ENCODE measurements around the gene CYP26A1.

The CYP26A1 gene

DNA sequence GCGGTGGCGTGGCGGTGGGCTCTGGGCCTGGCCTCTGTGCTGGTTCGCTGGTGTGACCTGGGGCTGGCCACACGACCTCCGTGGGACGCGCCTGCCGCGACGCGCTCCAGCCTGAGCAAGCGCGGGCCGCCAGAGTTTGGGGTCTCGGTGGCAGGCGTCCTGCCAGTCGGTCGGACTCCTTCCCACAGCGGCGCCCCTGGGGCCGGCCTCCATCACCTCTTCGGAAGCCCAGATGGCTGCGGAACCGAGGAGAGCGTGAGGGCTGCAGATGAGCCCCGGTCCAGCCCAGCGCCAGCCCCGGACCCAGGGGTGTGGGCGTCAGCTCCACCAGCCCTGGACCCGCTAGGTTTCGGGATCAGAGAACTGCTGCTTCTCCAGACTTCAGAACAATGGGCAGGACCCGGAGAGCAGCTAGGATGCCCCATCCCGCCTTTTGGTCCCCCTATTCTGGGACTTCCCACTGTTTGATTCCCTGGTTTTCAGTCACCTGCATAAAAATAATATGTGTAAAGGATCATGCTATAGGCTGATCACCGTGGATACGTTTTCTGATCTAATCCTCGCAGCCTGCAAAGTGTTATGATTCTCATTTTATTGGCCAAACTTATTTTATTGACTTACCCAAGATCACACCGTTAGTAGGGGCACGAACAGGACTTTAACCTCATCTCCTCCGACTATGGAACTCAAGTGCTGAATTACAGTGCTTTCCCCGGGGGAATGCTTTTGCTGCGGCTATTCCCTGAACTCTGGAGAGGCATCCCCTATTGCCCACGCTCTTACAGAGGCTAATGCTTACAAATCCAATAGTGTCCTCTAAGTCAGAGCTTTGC, 10.3 kb upstream of the CYP26A1 start:
- DNase-seq = no peak
- in situ Hi-C loops (cut with HindIII; ENCODE audit: low pct_ligation_motif_present, low pct_unique_long_range_greater_than_20kb, low sequenced_read_pairs) = no loop called here

DNA sequence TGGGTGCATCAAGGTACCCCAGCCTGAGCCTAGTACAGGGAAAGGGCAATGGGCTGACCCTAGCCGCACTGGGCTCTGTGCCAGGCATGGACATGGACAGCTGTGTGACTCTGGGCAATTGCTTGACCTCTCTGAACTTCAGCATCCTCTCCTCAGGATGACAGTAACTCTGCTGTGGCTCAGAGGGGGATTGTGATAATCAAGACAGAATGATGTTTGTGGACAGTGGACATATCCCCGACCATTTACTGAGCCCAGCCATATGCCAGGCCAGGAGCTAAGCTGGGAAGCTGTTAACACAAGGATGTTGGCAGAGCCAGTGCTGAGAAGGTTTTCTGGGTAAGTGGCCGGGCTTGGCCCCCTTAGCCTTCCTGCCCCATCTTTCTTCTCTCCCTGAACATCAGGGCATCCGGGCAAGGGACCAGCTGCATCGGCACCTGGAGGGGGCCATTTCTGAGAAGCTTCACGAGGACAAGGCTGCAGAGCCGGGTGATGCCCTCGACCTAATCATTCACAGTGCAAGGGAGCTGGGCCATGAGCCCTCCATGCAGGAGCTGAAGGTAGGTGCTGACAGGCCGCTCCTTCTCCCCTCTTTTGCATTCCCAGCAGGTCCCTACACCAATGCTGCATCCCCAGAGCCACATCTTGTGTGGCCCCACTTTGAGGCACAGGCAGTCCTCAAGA, 9.6 kb upstream of the CYP26A1 start:
- no peak for DNase-seq
- in situ Hi-C loops (cut with HindIII; ENCODE audit: low pct_ligation_motif_present, low pct_unique_long_range_greater_than_20kb, low sequenced_read_pairs) = no loop called here

DNA sequence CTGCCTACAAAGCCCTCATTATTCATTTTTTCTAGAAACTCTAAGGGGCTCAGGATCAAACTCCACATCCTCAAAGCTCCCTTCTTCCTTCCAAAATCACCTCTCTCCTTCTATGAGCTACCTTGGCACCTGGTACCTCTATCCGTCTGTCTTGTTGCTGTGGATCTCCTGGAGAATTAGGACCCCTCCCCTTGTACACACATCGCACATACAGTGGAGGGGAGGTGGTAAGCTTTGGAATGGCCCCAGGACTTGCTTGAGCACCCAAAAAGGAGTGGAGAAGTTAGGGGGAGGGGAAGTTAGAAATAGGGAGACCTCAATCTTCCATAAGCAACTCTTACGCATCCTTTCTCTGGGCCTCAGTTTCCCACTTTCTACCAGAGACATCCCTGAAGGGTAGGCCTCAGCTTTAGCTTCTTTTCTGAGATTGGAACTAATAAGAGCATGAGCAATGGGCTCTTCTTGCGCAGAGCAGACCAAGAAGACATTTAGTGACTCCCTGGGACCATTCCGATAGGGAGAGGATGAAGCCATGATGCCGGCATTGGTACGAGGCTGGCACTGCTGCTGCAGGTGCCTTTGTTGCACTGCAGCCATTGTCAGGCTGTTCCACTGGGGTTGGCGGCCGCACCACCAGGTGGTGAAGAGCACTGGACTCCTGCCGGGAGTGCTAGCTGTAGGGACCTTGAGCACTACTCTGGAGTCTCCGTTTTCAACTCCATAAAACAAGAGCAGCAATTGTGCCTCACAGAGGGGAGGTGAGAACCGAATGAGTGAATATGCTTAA, 8.6 kb upstream of the CYP26A1 start:
- in situ Hi-C loops (cut with HindIII; ENCODE audit: low pct_ligation_motif_present, low pct_unique_long_range_greater_than_20kb, low sequenced_read_pairs) = no loop called here
- DNase-seq = no peak

DNA sequence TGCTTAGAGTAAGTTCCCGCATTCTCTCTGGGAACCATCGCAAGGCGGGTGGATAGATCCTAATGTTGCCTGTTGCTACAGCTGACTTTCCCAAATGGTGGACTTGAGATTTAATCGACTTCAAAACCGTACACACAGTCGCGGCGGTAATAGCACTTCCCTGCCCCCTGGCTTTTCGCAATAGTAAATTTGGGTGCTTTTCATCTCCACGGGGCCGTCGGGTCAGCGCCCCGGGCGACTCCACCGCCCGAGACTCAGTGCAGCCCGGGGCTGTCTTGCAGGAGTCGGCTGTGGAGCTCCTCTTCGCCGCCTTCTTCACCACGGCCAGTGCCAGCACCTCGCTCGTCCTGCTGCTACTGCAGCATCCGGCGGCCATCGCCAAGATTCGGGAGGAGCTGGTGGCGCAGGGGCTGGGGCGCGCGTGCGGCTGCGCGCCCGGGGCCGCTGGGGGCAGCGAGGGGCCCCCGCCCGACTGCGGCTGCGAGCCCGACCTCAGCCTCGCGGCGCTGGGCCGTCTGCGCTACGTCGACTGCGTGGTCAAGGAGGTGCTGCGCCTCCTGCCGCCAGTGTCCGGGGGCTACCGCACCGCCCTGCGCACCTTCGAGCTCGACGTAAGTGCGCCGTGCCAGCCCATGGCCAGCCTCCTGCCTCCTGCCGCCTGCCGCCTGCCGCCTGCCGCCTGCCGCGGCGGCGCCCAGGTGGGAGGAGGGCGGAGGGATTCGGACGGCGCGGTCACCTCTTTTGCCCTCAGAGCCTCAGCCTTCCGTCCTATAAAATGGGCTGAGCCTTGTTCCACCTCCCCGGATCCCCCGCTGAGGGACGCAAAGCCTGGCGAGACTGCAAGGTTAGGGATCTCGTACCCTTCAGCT, 7.8 kb upstream of the CYP26A1 start:
- peak; percentile 40 for DNase-seq
- in situ Hi-C loops (cut with HindIII; ENCODE audit: low pct_ligation_motif_present, low pct_unique_long_range_greater_than_20kb, low sequenced_read_pairs) = no loop called here

DNA sequence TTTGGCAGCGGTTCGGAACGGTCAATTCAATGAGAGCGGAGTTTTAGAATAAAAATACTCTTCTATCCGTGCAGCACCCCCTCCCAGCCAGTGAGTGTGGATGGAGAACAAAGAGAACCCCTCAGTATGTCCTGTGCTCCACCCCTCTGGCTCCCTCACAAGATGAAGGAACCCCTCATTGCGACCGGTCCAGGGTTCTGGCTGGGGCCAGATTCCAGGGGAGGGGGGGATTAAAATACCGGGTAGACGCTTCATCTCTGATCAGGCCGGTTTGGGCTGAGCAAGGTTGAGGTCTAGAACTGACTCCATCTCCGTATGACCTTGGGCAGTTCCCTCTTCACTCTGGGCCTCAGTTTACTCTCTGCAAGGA, 7.2 kb upstream of the CYP26A1 start:
- in situ Hi-C loops (cut with HindIII; ENCODE audit: low pct_ligation_motif_present, low pct_unique_long_range_greater_than_20kb, low sequenced_read_pairs) = no loop called here
- no peak for DNase-seq

DNA sequence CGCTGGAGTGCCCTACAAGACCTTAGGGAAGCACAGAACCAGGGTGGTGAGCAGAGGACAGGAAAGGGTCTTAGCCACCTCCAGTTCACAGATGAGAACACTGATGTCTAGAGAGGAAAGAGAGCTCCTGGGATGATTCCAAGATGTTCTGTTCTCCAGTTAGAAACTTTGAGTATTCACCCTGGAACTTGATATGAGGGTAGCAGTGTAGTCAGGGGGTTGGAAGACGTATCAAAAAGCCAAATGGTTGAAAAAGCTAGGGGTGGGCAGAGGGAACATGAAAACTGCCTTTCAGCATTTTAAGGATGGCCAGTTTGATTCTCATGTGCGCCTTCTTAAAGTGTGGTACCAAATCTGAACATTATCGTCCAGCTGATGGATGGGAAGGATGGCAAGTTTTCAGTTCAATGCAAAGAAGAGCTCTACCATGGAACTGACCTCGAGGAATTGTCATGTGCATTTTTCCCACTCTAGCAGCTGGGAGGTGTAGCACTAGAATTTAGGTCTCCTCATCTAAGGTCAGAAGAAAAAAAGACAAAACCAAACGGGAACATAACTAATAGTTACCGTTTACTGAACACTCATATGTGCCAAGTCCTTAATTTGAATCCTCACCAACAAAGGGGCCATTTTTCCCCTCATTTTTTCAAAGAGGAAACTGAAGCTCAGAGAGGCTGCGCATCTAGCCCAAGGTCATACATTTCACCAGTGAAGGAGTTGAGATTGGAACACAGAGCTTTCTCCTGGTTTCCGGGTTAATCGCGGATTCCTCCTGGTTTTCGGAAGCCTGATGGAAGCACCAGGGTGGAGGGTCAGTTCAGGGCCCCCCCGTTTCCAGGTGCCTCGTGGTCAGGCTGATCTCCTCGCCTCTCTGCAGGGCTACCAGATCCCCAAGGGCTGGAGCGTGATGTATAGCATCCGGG, 6.0 kb upstream of the CYP26A1 start:
- in situ Hi-C loops (cut with HindIII; ENCODE audit: low pct_ligation_motif_present, low pct_unique_long_range_greater_than_20kb, low sequenced_read_pairs) = no loop called here
- no peak for DNase-seq

DNA sequence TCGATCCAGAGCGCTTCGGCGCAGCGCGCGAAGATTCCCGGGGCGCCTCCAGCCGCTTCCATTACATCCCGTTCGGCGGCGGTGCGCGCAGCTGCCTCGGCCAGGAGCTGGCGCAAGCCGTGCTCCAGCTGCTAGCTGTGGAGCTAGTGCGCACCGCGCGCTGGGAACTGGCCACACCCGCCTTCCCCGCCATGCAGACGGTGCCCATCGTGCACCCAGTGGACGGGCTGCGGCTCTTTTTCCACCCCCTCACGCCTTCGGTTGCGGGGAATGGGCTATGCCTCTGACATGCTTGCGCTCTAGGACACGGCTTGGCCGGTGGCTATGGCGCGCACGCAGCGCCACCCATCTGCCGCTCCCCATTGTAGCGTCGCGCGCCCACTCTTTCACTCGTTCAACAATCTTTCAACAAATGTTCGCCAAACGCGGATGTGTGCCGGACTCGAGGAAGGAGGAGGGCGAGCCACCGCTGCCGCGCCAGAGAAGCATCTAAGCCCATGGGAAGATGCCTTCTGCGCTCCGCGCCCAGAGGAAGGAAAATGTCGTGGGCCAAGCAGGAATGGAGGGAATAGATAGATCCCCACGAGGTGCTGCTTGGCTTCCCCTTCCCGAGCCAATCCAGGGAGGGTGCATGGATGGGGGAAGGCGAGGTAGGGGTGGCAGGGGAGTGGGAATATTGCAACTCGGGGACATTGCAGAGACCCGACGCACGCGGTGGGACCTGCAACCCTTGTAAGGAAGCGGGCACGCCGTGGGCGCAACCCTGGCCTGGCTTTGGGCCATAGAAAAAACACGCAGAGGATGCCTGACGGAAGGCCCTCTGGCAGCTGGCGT, 5.1 kb upstream of the CYP26A1 start:
- in situ Hi-C loops (cut with HindIII; ENCODE audit: low pct_ligation_motif_present, low pct_unique_long_range_greater_than_20kb, low sequenced_read_pairs) = no loop called here

DNA sequence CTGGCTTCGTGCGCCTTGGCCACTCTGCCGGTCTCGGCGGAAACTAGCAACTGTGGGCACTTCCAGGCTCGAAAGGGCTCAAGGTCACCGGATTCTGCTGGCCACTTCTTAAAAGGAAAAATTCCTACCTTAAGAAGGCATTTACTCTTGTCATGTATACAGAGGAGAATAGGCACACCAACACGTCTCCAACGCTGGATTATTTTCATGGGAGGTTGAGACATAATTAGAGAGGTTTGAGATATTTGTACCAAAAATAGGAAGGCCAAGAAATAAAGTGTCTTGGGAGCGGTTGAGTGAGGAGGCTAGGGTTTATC, 4.5 kb upstream of the CYP26A1 start:
- in situ Hi-C loops (cut with HindIII; ENCODE audit: low pct_ligation_motif_present, low pct_unique_long_range_greater_than_20kb, low sequenced_read_pairs) = no loop called here
- no peak for DNase-seq

More for the DNA sequence above, 5.1 kb upstream of the CYP26A1 start:
- DNase-seq = no peak

DNA sequence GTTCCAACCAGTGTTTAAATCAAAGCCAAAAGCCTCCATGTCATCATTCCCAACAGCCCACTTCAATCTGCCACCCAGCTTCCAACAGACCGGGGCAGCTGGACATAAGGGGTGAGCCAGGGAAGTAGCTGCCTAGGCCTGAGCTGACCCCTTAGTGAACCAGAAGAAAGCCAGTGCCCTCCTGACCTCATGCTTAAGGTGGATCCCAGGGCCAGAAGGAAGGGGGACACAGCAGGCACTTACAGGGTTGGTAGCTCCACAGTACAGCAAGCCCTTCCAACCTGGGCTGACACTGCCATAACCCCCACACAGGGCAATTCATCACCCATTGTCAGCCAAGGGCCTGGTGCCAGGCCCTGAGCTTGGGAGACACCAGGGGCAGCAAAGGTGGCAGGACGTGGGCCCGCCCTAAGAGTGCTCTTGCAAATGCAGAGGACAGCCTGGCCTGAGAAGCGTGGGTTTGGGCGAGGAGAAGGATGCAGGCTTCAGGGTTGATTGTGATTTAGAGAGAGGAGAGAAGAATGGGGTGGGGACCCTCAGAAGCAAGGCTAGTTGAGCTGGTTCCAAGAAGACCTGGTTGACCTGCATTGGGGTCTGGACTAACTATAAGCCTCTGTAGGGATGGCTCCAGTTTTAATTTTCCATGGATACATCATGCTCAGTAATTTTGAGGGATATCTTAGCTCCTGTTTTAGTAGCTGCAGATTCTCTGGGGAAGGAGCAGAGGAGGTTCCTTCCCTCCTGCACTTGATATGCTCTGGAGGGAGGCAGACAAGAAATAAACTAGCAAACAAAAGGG, 3.1 kb upstream of the CYP26A1 start:
- no peak for DNase-seq
- in situ Hi-C loops (cut with HindIII; ENCODE audit: low pct_ligation_motif_present, low pct_unique_long_range_greater_than_20kb, low sequenced_read_pairs) = no loop called here

DNA sequence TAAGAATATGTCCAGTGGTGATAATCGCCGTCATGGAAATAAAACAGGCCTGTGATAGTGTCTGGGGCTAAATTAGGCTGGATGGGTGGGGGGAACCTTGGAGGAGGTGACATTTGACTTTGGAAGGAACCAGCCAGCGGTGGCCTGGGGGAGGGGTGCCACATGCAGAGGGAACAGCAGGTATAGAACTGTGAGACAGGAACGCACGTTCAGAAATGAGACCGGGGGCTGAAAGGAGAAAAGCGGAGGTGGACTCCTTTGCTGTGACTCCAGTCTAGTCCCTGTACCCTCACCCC, 2.6 kb upstream of the CYP26A1 start:
- in situ Hi-C loops (cut with HindIII; ENCODE audit: low pct_ligation_motif_present, low pct_unique_long_range_greater_than_20kb, low sequenced_read_pairs) = no loop called here
- DNase-seq = no peak

DNA sequence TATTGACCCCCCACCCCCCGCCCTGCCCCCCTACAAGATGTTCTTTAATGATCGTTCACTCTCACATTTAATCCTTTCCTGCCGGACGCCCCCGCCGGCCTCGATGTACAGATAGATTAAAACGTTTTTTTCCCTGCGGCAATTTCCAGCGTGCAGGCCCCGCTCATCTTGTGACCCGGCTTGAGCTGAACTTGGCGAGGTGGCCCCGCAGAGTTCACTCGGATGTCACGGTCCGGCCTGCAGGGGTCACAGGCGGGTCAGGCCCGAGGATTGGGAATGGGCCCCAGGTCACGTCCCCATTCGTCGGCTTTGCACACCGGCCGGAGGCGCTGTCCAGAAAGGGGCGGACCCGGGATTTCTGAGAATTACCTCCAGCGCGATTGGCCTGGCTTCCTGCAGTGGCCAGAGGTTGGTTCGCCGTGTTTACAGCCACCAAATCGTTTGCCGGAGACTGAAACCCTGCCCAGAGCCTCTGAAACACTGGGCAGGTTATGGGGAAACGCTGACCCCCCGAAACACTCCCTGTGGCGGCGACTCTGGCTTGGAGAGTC, 1.9 kb upstream of the CYP26A1 start:
- DNase-seq = peak; percentile 64
- in situ Hi-C loops (cut with HindIII; ENCODE audit: low pct_ligation_motif_present, low pct_unique_long_range_greater_than_20kb, low sequenced_read_pairs) = no loop called here

DNA sequence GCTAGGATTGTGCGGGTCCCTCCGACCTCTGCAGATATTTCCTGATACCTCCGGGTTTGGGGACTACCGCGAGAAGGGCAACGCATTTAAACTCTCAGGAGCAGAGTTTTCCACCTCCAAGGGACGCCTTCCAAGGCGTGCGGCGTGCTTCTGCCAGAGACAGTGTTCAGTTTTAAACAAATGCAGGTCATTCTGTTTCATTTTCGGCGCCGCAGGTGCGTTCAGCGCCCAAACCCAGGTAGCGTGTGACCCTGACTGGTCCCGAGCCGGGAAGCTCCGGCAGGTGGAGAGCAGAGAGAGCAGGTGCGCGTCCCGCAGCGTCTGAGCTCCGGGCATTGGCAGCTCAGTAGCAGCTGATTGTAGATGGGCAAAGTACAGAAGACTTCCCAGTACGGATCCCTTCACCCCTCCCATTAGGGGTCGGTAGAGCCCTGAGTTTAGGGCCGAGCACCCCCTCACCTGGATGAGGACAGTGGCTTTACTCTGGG, 1.4 kb upstream of the CYP26A1 start:
- peak; percentile 22 for DNase-seq
- in situ Hi-C loops (cut with HindIII; ENCODE audit: low pct_ligation_motif_present, low pct_unique_long_range_greater_than_20kb, low sequenced_read_pairs) = no loop called here

DNA sequence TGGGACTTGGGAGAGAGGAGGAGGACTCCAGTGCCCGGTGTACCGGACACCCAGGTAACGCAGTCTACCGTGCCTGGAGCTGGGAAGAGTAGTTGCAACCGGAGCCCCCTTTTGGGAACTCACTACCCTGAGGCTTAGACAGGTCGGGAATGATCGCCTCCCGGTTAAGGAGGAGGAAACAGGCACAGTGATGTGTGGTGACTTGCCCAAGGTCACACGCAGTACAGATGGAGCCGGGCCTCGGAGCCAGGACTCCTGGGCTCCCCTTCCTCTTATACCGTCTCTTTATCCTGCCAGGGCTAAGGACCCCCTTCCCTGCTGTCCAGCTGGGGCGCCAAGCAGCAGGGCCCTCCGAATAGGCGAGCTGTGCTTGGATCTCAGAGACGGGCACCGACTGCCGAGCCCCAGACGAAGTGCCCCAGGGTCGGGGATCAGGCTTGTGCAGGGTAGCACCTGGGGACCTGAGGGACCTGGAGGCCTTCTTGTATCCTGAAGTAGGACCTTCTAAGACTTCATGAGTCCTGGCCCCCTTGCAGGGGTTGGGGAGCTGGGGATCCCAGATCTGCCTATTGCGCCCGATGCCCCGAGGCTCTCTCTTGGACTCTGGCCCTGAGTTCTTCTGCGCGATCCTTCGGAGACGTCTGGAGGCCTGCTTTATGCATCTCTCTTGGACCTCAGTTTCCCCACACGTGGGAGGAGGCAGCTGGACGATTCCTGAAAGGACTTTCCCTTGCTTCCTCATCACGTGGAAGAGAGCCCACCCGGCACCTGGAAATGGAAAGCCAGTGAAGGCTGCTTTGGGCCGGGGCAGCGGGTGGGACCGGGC, 767 bp upstream of the CYP26A1 start:
- in situ Hi-C loops (cut with HindIII; ENCODE audit: low pct_ligation_motif_present, low pct_unique_long_range_greater_than_20kb, low sequenced_read_pairs) = no loop called here
- DNase-seq = peak; percentile 20

DNA sequence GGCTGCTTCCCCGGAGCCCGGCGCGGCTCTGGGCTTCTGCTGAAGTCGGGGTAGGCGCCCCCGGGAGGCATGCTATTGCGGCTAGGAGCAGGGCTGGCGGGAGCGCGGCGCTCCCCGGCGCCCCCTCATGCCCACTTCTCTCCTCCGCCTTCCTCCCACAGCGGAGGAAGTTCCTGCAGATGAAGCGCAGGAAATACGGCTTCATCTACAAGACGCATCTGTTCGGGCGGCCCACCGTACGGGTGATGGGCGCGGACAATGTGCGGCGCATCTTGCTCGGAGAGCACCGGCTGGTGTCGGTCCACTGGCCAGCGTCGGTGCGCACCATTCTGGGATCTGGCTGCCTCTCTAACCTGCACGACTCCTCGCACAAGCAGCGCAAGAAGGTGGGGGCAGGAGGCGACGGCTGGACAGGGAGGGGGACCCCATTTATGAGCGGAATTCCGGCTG, 479 bp downstream of the CYP26A1 start:
- in situ Hi-C loops (cut with HindIII; ENCODE audit: low pct_ligation_motif_present, low pct_unique_long_range_greater_than_20kb, low sequenced_read_pairs) = no loop called here
- DNase-seq = peak; percentile 35
